CD14-positive monocyte (primary cell): ENCODE results near the gene OXLD1. TPM values are rescaled to one million over a fixed set of nuclear protein-coding genes. Genes with fewer than 3 reads are reported as not detected.
A peak's percentile ranks its signal among the peaks of the same experiment; 100 is the strongest.

ENCODE experiments used
- DNase-seq, 3 donors: peaks; one replicate each; pipeline ENCODE4 v3.0.0-alpha.2; 2011 to 2022
- H2AFZ ChIP-seq: 2 replicates; pipeline ENCODE4 v1.6.0; 2012; ENCODE audit warnings: mild to moderate bottlenecking, low read depth, low read length, inconsistent platforms; ENCODE audit not compliant: insufficient read depth, poor library complexity, severe bottlenecking
- H3K27ac ChIP-seq, 2 donors: 1 replicate in 1 of 2; 2 replicates in 1 of 2; pipeline ENCODE4 v1.5.1; 2012 to 2013; ENCODE audit warnings: low read length in 2 of 2, control low read depth in 1 of 2, inconsistent platforms in 1 of 2, low read depth in 1 of 2, mild to moderate bottlenecking in 1 of 2
- H3K27me3 ChIP-seq, 2 donors: one replicate each; pipeline versions ENCODE4 v1.6.0 to v1.6.1; 2011 to 2013; ENCODE audit warnings: low read length in 2 of 2; ENCODE audit not compliant: control insufficient read depth in 2 of 2, insufficient read depth in 2 of 2
- H3K36me3 ChIP-seq, 2 donors: replicated peaks in 1 of 2; 1 replicate in 1 of 2; 2 replicates in 1 of 2; pipeline versions ENCODE4 v1.5.1 to v1.6.1; 2012 to 2013; ENCODE audit warnings: low read length in 2 of 2, control low read depth in 1 of 2, inconsistent platforms in 1 of 2, mild to moderate bottlenecking in 1 of 2; ENCODE audit not compliant: insufficient read depth in 2 of 2, control insufficient read depth in 1 of 2
- H3K4me1 ChIP-seq, 2 donors: 1 replicate in 1 of 2; 2 replicates in 1 of 2; pipeline versions ENCODE4 v1.5.1 to v1.6.1; 2012 to 2013; ENCODE audit warnings: low read length in 2 of 2, control low read depth in 1 of 2, inconsistent platforms in 1 of 2, mild to moderate bottlenecking in 1 of 2, moderate library complexity in 1 of 2; ENCODE audit not compliant: insufficient read depth in 2 of 2, control insufficient read depth in 1 of 2
- H3K4me2 ChIP-seq: replicated peaks from 2 replicates; pipeline ENCODE3; 2012; ENCODE audit warnings: low read length, moderate library complexity, mild to moderate bottlenecking; ENCODE audit not compliant: poor library complexity, severe bottlenecking; ENCODE audit errors: extremely low read depth
- H3K4me3 ChIP-seq, 3 experiments: fragments of 200-600 bp in 1 of 3; sonication (generic) in 1 of 3; replicated peaks in 1 of 3; 1 replicate in 2 of 3; 2 replicates in 1 of 3; pipeline ENCODE4 v1.5.1; 2011 to 2013; ENCODE audit warnings: low read length in 3 of 3, mild to moderate bottlenecking in 3 of 3, control low read depth in 2 of 3, low read depth in 2 of 3, inconsistent platforms in 1 of 3, moderate library complexity in 1 of 3
- H3K79me2 ChIP-seq: 2 replicates; pipeline ENCODE4 v1.6.0; 2012; ENCODE audit warnings: mild to moderate bottlenecking, control low read depth, inconsistent platforms, low read length, moderate library complexity; ENCODE audit not compliant: insufficient read depth
- H3K9ac ChIP-seq: 2 replicates; pipeline ENCODE4 v1.6.0; 2017; ENCODE audit warnings: low read length, mild to moderate bottlenecking; ENCODE audit not compliant: insufficient read depth, poor library complexity, severe bottlenecking
- H3K9me3 ChIP-seq, 2 donors: replicated peaks in 1 of 2; 1 replicate in 1 of 2; 2 replicates in 1 of 2; pipeline versions ENCODE4 v1.5.1 to v1.6.1; 2012 to 2013; ENCODE audit warnings: low read length in 2 of 2, control low read depth in 1 of 2; ENCODE audit not compliant: control insufficient read depth in 1 of 2, insufficient read depth in 1 of 2
- H4K20me1 ChIP-seq: 2 replicates; pipeline ENCODE4 v1.6.0; 2012; ENCODE audit warnings: mild to moderate bottlenecking, low read length, control low read depth, moderate library complexity; ENCODE audit not compliant: insufficient read depth
- H3K27ac Mint-ChIP-seq, 7 donors: one replicate each; pipeline ENCODE4 v1.8.0; 2020; ENCODE audit warnings: mild to moderate bottlenecking in 7 of 7, mixed read lengths in 7 of 7, moderate library complexity in 6 of 7, inconsistent platforms in 2 of 7
- H3K27me3 Mint-ChIP-seq, 3 donors: one replicate each; pipeline ENCODE4 v1.8.0; 2021 to 2022; ENCODE audit warnings: low read depth in 3 of 3, mild to moderate bottlenecking in 3 of 3, mixed read lengths in 3 of 3, moderate library complexity in 3 of 3, inconsistent platforms in 1 of 3
- H3K36me3 Mint-ChIP-seq, 2 donors: one replicate each; pipeline ENCODE4 v1.8.0; 2020; ENCODE audit warnings: mixed read lengths in 2 of 2, inconsistent platforms in 1 of 2, mild to moderate bottlenecking in 1 of 2
- H3K4me1 Mint-ChIP-seq: one replicate; pipeline ENCODE4 v1.8.0; 2020; ENCODE audit warnings: mild to moderate bottlenecking, mixed read lengths
- H3K4me3 Mint-ChIP-seq, 2 donors: one replicate each; pipeline ENCODE4 v1.8.0; 2020; ENCODE audit warnings: mild to moderate bottlenecking in 2 of 2, mixed read lengths in 2 of 2, moderate library complexity in 1 of 2
- H3K9me3 Mint-ChIP-seq, 7 donors: one replicate each; pipeline ENCODE4 v1.8.0; 2020 to 2022; ENCODE audit warnings: mixed read lengths in 7 of 7, mild to moderate bottlenecking in 6 of 7, moderate library complexity in 6 of 7, inconsistent platforms in 2 of 7
- CTCF ChIP-seq: fragments of 200-600 bp; IDR thresholded peaks from one replicate; pipeline ENCODE4 v1.8.0; 2022; ENCODE audit warnings: antibody characterized with exemption, mild to moderate bottlenecking
- WGBS: methylation state at CpG from one replicate; pipeline ENCODE4 v1.1.5; 2013; ENCODE audit warnings: missing lambda C conversion rate; ENCODE audit not compliant: insufficient coverage; 5-methylcytosine and 5-hydroxymethylcytosine counted together
- intact Hi-C, 2 donors: fragments of 100-400 bp; cut with micrococcal nuclease; formaldehyde crosslinking; loops; one replicate each; pipeline versions ENCODE4 v1.15.0 to v1.15.1; 2023
- polyA plus RNA-seq, 3 donors: library from polyadenylated mRNA; depleted of rRNA in 1 of 3; unstranded in 2 of 3; stranded (reverse) in 1 of 3; fragments of 300-500 nt in 2 of 3; fragments of >200 nt in 1 of 3; fragmentation: Illumina TruSeq in 2 of 3; gene quantifications; 1 replicate in 2 of 3; 2 replicates in 1 of 3; pipeline ENCODE4 v1.2.3, GENCODE V29; 2012 to 2021

Gene OXLD1
- polyA plus RNA-seq, 3 donors = 46.0 to 61.1 (median 51.8) TPM

DNA sequence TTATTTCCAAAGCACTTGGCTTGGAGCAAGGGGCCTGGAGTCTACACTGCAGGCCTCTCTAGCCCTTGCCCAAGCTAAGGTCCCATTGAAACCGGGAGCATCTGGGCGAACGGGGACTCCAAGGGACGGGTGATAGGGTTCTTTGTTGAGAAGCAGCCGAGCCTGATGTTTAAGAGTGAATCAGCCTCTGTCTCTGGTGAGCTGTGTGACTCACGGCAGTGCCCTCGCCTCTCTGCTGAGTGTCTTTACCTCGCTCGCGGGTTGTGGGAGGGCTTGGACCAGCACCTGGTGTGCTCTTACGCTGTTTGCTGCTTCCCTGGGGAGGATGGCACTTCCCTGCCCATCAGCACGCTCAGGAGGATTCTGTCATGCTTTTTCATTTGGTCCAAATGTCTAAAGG, 18.7 kb upstream of the OXLD1 start:
- Histone ChIP-seq H3K4me2 (peak overlapping the region; percentile 93), H3K27ac (peak overlapping the region; percentile 51 to 94), H3K27me3 (no peaks in the 10 kb centered on the region), H3K9ac (peak overlapping the region; percentile 98), H3K36me3 (peaks cover 55 to 58% of the 10 kb centered on the region in 2 donors), H2AFZ (no peak overlapping the region), H3K4me1 (peaks cover 22 to 25% of the 10 kb centered on the region in 2 donors), H3K9me3 (no peaks in the 10 kb centered on the region), H4K20me1 (peaks cover 62% of the 10 kb centered on the region), H3K4me3 (peak overlapping the region in 2 of 3 experiments; percentile 97 to 99), H3K79me2 (peaks cover 86% of the 10 kb centered on the region)
- DNase-seq = peak in 1 of 3 donors; percentile 34
- Mint-ChIP-seq H3K4me3 (peak overlapping the region; percentile 87 to 92), H3K36me3 (peaks cover 44 to 62% of the 10 kb centered on the region in 2 donors), H3K27ac (peak overlapping the region; percentile 60 to 98 (median 93)), H3K27me3 (peaks cover 0 to 1% (median 0%) of the 10 kb centered on the region in 3 donors), H3K9me3 (no peaks in the 10 kb centered on the region), H3K4me1 (peaks cover 25% of the 10 kb centered on the region)
- no peak for TF ChIP-seq CTCF
- WGBS = 92% methylated on average over 12 of the region's 12 CpGs
- intact Hi-C loops = no loop called here

GRCh38 chr17:81684442-81684911, 18.1 kb upstream of the OXLD1 start:
- 2% methylated on average over 16 of the region's 16 CpGs for WGBS
- H3K9ac ChIP-seq = peak overlapping the region; percentile 98
- H3K4me1 ChIP-seq = peaks cover 22 to 25% of the 10 kb centered on the region in 2 donors
- H3K4me3 ChIP-seq = peak overlapping the region; percentile 84 to 99 (median 97)
- peaks cover 80% of the 10 kb centered on the region for H3K79me2 ChIP-seq
- peaks cover 56% of the 10 kb centered on the region for H4K20me1 ChIP-seq
- Mint-ChIP-seq H3K27ac (peak overlapping the region; percentile 86 to 98 (median 94)), H3K4me3 (peak overlapping the region; percentile 87 to 92), H3K36me3 (peaks cover 38 to 58% of the 10 kb centered on the region in 2 donors), H3K27me3 (peaks cover 0 to 1% (median 0%) of the 10 kb centered on the region in 3 donors), H3K4me1 (peaks cover 25% of the 10 kb centered on the region), H3K9me3 (no peaks in the 10 kb centered on the region)
- TF ChIP-seq CTCF = no peak
- intact Hi-C loops = loop anchor here in 1 of 2 donors (1.0 kb wide), 1 partner anchor 19 kb away; the partner anchor contains the start of gene MRPL12
- H3K9me3 ChIP-seq = no peaks in the 10 kb centered on the region
- H2AFZ ChIP-seq = peak overlapping the region; percentile 93
- no peak for DNase-seq
- no peaks in the 10 kb centered on the region for H3K27me3 ChIP-seq
- H3K4me2 ChIP-seq = peak overlapping the region; percentile 93
- H3K27ac ChIP-seq = peak overlapping the region; percentile 51 to 94
- H3K36me3 ChIP-seq = peaks cover 50 to 52% of the 10 kb centered on the region in 2 donors
